ENCODE data around the gene MAP2K5.

GRCh38 chr15:67603063-67603462 lies 60.6 kb downstream of the MAP2K5 start:
- no peak for TF ChIP-seq JUND (IDR thresholded peaks at IDR 0.05; ENCODE audit: low read depth, low read length)
- no peak for TF ChIP-seq SMAD1 (IDR thresholded peaks at IDR 0.05; ENCODE audit: low read depth, partially characterized antibody)
- TF ChIP-seq E2F4 (IDR thresholded peaks at IDR 0.05; ENCODE audit: low read depth, low read length), result no peak
- no peak for TF ChIP-seq FOS (IDR thresholded peaks at IDR 0.05; ENCODE audit: borderline replicate concordance, extremely low read depth, insufficient read length)
- no peak for TF ChIP-seq CTCF (IDR thresholded peaks at IDR 0.05 in 2 of 3, conservative IDR thresholded peaks at IDR 0.05 in 1 of 3; ENCODE audit: control insufficient read depth in 2 of 3, extremely low read depth in 1 of 3, insufficient read depth in 1 of 3, low read depth in 3 of 3, low read length in 3 of 3)
- no peak for TF ChIP-seq BHLHE40 (IDR thresholded peaks at IDR 0.05; ENCODE audit: borderline replicate concordance in 1 of 2, low read depth in 2 of 2, low read length in 1 of 2)

Measured in GM12878 (cell line).